LNCaP clone FGC (cell line): ENCODE data around the gene GPATCH8.

Experiments
- DNase-seq: peaks from one replicate; pipeline ENCODE4 v3.0.0-alpha.2; 2011; ENCODE audit warnings: low read depth
- H3K4me3 ChIP-seq: 2 replicates; pipeline ENCODE4 v1.5.1; 2011; ENCODE audit warnings: mild to moderate bottlenecking, low read depth, low read length, control low read depth
- TF ChIP-seq, protein P1 (sequence below): IDR thresholded peaks from 2 replicates; pipeline ENCODE4 v1.5.1; 2012; ENCODE audit warnings: mild to moderate bottlenecking; ENCODE audit not compliant: control insufficient read depth, insufficient read depth; ENCODE audit errors: extremely low read depth

GPATCH8 gene

GRCh38 chr17:44348988-44349364 lies 154.2 kb downstream of the GPATCH8 start:
- H3K4me3 ChIP-seq = no peak overlapping the region
- no peak for DNase-seq
- TF ChIP-seq, protein P1, sequence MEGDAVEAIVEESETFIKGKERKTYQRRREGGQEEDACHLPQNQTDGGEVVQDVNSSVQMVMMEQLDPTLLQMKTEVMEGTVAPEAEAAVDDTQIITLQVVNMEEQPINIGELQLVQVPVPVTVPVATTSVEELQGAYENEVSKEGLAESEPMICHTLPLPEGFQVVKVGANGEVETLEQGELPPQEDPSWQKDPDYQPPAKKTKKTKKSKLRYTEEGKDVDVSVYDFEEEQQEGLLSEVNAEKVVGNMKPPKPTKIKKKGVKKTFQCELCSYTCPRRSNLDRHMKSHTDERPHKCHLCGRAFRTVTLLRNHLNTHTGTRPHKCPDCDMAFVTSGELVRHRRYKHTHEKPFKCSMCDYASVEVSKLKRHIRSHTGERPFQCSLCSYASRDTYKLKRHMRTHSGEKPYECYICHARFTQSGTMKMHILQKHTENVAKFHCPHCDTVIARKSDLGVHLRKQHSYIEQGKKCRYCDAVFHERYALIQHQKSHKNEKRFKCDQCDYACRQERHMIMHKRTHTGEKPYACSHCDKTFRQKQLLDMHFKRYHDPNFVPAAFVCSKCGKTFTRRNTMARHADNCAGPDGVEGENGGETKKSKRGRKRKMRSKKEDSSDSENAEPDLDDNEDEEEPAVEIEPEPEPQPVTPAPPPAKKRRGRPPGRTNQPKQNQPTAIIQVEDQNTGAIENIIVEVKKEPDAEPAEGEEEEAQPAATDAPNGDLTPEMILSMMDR = no peak

- H3K4me3 ChIP-seq = no peak overlapping the region
- DNase-seq = no peak
- TF ChIP-seq, protein P1 = no peak
Observed at GRCh38 chr17:44348234-44348987, 154.8 kb downstream of the GPATCH8 start.
